ENCODE results near the gene MSANTD3. TPM values are rescaled to one million over a fixed set of nuclear protein-coding genes. Genes with fewer than 3 reads are reported as not detected.
"Not testable (repeated sequence)": the region's sequence is repeated elsewhere in the genome, so short reads cannot be mapped to it uniquely, and the experiment has no call there.

The MSANTD3 gene, protein sequence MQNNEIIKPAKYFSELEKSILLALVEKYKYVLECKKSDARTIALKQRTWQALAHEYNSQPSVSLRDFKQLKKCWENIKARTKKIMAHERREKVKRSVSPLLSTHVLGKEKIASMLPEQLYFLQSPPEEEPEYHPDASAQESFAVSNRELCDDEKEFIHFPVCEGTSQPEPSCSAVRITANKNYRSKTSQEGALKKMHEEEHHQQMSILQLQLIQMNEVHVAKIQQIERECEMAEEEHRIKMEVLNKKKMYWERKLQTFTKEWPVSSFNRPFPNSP
- 10 to 100 TPM; 16.3 to 18.3 TPM for total RNA-seq

DNA sequence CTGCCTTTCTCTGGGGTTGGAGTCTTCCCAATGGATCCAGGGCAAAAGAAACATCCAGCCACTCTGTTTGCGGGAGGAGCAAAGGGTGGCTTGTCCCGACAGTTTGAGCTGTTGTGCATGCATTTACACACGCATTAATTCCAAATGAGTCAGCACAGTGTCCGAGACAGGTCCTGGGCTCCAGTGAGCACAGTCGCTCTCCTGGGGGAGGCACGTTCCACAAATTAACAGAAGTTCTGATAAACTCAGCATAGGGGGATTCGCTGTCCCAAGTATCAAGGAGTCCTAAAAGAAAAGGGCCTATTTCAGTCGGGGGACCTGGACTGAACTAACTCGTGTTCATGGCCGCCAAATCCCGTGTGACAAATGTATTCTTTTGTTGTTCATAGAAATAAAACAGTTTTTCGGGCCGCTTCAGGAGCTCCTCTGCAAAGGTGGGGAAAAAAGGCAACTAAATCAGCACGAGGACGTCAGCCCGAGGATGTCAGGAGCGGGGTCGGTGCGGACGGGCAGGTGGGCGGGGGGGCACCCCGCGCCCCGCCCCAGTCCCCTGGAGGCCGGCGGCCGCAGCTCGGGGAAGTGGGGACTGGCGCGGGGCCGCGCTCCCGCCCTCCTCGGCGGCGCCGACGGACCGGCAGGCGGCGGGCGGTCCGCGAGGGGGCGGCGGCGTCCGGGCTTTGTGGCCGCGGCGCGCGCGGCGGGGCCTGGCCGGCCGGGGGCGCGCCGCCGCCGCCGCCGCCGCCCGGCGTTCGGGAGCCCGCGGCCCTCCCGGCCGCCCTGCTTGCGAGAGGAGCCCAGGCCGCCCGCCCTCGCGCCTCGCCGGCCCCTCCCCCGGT lies at the start of gene MSANTD3:
Gene MSANTD3 (plus strand): TSS at position 614 of the 836 bp plus-strand sequence. CDS start 14,796 bp downstream, outside the sequence.
- DNase-seq = peak; percentile 67
- Mint-ChIP-seq H3K4me1 (ENCODE audit: low read depth) (peaks cover 40% of the 10 kb centered on the region), H3K9me3 (no peaks in the 10 kb centered on the region), H3K27ac (peak within 1 kb of the TSS; percentile 82), H3K36me3 (peaks cover 3% of the 10 kb centered on the region), H3K27me3 (peaks cover 2% of the 10 kb centered on the region), H3K4me3 (peak within 1 kb of the TSS; percentile 79)
- ChIA-PET POLR2A (interaction anchor here (0.9 to 2.0 kb wide), 3 partner anchors 11 to 15 kb away, joined by 3 to 7 read pairs (median 4); no protein-coding TSS in a partner anchor), CTCF (interaction anchor here (0.7 to 6.6 kb wide), 2 partner anchors 10 to 74 kb away, joined by 3 to 48 read pairs; partner anchors contain the start of gene TEX10)
- intact Hi-C loops (cut with micrococcal nuclease) = loop anchor here (1.0 to 10.0 kb wide), 4 partner anchors 15 to 968 kb away; partner anchors contain the start of genes MRPL50, NR4A3, TEX10 and ZNF189

DNA sequence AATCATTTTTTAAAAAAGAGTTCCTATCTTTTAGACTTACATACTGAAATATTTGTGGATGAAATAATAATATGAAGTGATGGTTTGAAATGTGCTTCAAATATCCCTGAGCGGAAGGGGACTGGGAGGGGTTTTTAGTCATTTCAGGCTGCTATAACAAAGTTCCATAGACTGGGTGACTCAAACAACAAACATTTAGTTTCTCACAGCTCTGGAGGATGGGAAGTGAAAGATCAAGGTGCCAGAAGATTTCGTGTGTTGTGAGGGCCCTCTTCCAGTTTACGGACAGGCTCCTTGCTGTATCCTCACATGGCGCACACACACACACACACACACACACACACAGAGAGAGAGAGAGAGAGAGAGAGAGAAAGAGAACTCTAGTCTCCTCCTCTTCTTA lies 47.1 kb upstream of the MSANTD3 start:
- ChIA-PET POLR2A (no interaction called here), CTCF (no interaction called here)
- Mint-ChIP-seq H3K9me3 (peaks cover 9% of the 10 kb centered on the region), H3K4me3 (no peak overlapping the region), H3K4me1 (ENCODE audit: low read depth) (no peaks in the 10 kb centered on the region), H3K27ac (no peak overlapping the region), H3K27me3 (no peaks in the 10 kb centered on the region), H3K36me3 (peaks cover 2% of the 10 kb centered on the region)
- no peak for DNase-seq
- intact Hi-C loops (cut with micrococcal nuclease) = no loop called here

DNA sequence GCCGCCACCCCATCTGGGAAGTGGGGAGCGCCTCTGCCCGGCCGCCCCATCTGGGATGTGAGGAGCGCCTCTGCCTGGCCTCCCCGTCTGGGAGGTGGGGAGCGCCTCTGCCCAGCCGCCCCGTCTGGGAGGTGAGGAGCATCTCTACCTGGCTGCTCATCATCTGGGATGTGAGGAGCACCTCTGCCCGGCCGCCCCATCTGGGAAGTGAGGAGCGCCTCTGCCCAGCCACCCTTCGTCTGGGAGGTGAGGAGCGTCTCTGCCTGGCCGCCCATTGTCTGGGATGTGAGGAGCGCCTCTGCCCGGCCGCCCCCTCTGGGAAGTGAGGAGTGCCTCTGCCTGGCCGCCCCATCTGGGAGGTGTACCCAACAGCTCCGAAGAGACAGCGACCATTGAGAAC lies 34.0 kb upstream of the MSANTD3 start:
- H3K9me3 Mint-ChIP-seq; H3K4me3 Mint-ChIP-seq; CTCF ChIA-PET; DNase-seq; intact Hi-C loops (cut with micrococcal nuclease); H3K27ac Mint-ChIP-seq; H3K4me1 Mint-ChIP-seq (ENCODE audit: low read depth); H3K36me3 Mint-ChIP-seq; H3K27me3 Mint-ChIP-seq; POLR2A ChIA-PET: not testable (repeated sequence)

DNA sequence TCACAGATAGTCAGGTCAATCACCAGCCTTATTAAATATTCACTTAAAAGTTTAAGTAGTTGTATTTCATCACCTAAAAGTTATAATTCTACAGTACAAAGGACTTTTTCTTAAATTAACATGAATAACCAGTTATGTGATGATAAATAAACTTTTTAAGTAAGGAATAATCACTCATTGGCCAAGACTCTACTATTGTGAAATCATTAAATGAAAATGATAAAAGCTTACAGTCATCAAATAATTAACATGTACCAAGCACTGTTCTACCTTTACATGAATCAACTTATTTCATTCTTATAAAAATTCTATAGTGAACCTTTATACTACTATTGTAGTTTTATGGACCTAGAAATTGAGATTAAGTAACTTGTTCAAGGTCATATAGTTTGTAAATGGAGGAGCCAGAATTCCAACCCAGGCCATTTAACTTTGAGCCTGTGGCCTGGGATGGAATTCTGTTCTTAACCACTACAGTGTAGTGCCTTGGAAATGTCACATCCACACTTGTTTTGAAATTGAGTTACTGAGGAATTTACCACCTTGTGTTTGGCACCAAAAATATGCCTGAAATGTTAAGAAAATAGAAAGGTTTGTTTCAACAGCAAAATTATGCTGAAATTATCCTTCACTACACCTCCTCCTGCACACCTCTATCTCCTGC lies 32.8 kb upstream of the MSANTD3 start:
- no peaks in the 10 kb centered on the region for H3K4me1 Mint-ChIP-seq (ENCODE audit: low read depth)
- no peak for DNase-seq
- H3K4me3 Mint-ChIP-seq = no peak overlapping the region
- no peaks in the 10 kb centered on the region for H3K9me3 Mint-ChIP-seq
- ChIA-PET POLR2A (no interaction called here), CTCF (no interaction called here)
- peaks cover 2% of the 10 kb centered on the region for H3K36me3 Mint-ChIP-seq
- intact Hi-C loops (cut with micrococcal nuclease) = no loop called here
- no peaks in the 10 kb centered on the region for H3K27me3 Mint-ChIP-seq
- H3K27ac Mint-ChIP-seq = no peak overlapping the region

DNA sequence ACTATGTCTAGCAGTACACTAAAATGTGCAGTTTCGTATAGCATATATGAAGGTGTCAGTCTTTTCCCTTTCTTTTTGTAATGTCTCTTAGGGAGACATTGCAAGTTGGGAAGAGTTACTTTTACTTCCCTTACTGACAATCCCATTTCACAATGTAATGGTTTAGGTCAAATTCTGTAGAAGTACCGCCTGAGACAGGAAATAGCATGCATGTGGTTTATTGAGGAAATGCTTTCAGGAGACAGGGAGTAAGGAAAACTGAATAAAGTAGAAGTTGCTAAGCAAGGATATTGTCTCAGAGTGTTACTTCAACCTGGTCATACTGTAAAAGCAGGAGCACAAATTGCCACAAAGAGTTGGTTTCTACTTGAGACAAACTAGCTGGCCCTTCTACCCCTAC lies 32.1 kb upstream of the MSANTD3 start:
- Mint-ChIP-seq H3K4me1 (ENCODE audit: low read depth) (no peaks in the 10 kb centered on the region), H3K27me3 (no peaks in the 10 kb centered on the region), H3K27ac (no peak overlapping the region), H3K9me3 (no peaks in the 10 kb centered on the region), H3K36me3 (peaks cover 2% of the 10 kb centered on the region), H3K4me3 (no peak overlapping the region)
- POLR2A ChIA-PET = no interaction called here
- DNase-seq = no peak
- CTCF ChIA-PET = no interaction called here
- intact Hi-C loops (cut with micrococcal nuclease) = no loop called here

DNA sequence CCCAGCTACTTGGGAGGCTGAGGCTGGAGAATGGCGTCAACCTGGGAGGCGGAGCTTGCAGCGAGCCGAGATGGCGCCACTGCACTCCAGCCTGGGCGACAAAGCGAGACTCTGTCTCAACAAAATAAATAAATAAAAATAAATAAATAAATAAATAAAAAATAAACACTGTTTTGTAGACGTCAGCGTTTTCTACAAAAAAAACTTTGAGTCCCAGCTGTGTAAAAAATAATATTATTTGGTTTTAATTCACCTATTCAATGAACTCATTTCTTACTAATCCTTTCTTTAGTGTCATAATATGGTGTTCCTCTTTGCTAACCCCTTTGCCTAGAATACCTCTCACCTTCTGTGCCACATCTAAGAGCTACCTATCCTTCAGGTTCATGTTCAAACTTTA lies 30.2 kb upstream of the MSANTD3 start:
- peaks cover 2% of the 10 kb centered on the region for H3K36me3 Mint-ChIP-seq
- no peaks in the 10 kb centered on the region for H3K4me1 Mint-ChIP-seq (ENCODE audit: low read depth)
- no peak overlapping the region for H3K27ac Mint-ChIP-seq
- no peak overlapping the region for H3K4me3 Mint-ChIP-seq
- H3K9me3 Mint-ChIP-seq = no peaks in the 10 kb centered on the region
- ChIA-PET CTCF (no interaction called here), POLR2A (no interaction called here)
- no peak for DNase-seq
- H3K27me3 Mint-ChIP-seq = no peaks in the 10 kb centered on the region
- intact Hi-C loops (cut with micrococcal nuclease) = no loop called here

DNA sequence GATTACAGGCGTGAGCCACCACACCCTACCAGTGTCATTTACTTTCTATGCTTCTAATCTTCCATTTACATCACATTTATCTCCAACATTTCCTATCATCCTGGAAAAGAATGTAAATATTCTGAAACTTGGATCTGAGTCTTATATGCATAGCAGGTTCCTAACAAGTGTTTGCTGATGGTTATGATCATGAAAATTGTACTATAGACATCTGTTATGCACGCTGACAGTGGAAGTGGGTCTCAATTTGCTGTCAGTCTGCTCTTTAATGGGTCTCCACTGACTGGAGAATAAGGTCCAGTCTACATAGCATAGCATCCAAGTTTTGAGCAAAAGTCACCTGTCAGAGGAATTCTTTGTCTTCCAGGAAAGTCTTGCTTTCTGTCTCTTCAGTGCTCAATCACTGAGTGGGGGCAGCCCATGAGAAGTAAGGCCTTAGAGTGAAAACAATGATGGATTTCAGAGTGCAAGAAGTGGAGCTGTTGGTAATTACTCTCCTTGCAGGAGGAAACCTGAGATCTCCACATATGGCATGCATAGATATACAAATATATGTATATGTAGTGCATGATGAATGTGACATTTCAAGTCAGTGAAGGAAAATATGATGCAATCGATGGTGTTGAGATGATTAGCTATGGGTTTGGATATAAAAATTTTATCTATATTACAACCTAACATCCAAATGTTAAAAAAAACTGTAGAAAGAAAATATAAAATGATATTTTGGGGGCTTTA lies 29.2 kb upstream of the MSANTD3 start:
- POLR2A ChIA-PET = no interaction called here
- Mint-ChIP-seq H3K27me3 (no peaks in the 10 kb centered on the region), H3K4me3 (no peak overlapping the region), H3K9me3 (no peaks in the 10 kb centered on the region), H3K36me3 (peaks cover 2% of the 10 kb centered on the region), H3K27ac (no peak overlapping the region), H3K4me1 (ENCODE audit: low read depth) (no peaks in the 10 kb centered on the region)
- intact Hi-C loops (cut with micrococcal nuclease) = no loop called here
- no peak for DNase-seq
- CTCF ChIA-PET = no interaction called here

DNA sequence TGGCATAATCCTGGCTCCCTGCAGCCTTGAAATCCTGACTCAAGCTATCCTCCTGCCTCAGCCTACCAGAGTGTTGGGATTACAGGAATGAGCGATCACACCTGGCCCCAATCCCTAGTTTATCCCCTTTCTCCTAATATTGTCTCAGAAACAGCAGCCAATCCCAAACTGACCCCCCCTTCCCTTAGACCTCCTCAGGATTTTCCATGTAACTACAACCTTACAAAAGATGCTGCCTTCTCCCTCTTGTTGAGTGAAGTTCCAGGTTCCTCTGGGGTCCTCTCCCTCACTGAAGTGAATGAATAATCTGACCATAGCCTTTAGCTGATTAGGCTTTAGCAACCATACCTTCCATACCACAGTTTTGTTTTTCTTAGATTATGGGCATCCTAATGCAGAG lies 25.9 kb upstream of the MSANTD3 start:
- intact Hi-C loops (cut with micrococcal nuclease) = no loop called here
- Mint-ChIP-seq H3K9me3 (no peaks in the 10 kb centered on the region), H3K27ac (no peak overlapping the region), H3K4me1 (ENCODE audit: low read depth) (no peaks in the 10 kb centered on the region), H3K27me3 (peaks cover 3% of the 10 kb centered on the region), H3K4me3 (no peak overlapping the region), H3K36me3 (no peaks in the 10 kb centered on the region)
- CTCF ChIA-PET = no interaction called here
- POLR2A ChIA-PET = no interaction called here
- no peak for DNase-seq

DNA sequence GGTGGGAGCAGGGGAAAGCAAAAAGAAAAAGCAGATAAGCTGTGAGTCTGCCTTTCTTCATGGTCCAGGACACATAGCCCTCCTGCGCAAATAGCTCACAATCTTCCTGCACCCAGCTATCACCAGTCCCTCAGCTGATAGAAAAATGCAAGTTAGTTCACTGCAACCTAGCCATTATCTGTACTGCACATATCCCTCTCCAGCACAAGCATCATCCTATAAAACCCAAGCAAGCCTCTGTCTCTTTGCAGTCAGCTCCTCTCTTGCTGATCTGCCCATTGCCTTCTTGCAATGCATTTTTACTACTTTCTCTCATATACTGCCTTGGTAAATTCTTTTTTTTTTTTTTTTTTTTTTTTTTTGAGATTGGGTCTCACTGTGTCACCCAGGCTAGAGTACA lies 20.0 kb upstream of the MSANTD3 start:
- peaks cover 14% of the 10 kb centered on the region for H3K27me3 Mint-ChIP-seq
- H3K36me3 Mint-ChIP-seq = no peaks in the 10 kb centered on the region
- peaks cover 10% of the 10 kb centered on the region for H3K4me1 Mint-ChIP-seq (ENCODE audit: low read depth)
- no peaks in the 10 kb centered on the region for H3K9me3 Mint-ChIP-seq
- intact Hi-C loops (cut with micrococcal nuclease) = no loop called here
- H3K4me3 Mint-ChIP-seq = no peak overlapping the region
- CTCF ChIA-PET = no interaction called here
- POLR2A ChIA-PET = no interaction called here
- no peak overlapping the region for H3K27ac Mint-ChIP-seq
- no peak for DNase-seq

DNA sequence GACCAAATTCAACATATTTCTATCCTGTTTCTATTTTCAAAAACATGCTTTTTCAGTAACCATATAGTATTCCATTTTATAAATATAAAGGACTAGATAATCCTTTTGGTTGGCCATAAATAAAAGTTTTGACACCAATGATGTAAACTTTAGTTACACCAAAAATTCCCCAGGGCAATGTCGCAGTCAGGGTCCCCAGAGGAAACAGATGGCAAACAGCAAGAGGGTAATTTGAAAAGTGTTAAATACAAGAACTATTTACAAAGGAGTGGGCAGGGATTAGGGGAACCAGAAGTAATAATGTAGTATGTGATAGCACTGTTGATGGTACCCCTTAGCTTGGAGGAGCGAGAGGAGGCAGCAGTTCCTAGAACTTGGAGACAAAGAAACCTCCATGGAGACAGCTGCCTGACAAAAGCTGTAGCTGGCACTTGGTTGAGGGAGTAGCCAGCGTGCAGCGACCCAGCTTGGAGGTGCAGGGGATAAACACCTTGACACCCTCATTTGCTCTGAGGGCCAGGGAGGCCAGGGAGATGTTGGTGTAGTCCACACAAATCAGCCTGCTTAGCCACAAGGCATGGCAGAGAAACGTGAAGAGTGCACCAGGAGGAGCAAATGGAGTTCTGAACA lies 18.3 kb upstream of the MSANTD3 start:
- Mint-ChIP-seq H3K4me3 (no peak overlapping the region), H3K36me3 (no peaks in the 10 kb centered on the region), H3K27ac (no peak overlapping the region), H3K4me1 (ENCODE audit: low read depth) (peaks cover 11% of the 10 kb centered on the region), H3K27me3 (peaks cover 14% of the 10 kb centered on the region), H3K9me3 (no peaks in the 10 kb centered on the region)
- ChIA-PET POLR2A (no interaction called here), CTCF (no interaction called here)
- no peak for DNase-seq
- intact Hi-C loops (cut with micrococcal nuclease) = no loop called here

DNA sequence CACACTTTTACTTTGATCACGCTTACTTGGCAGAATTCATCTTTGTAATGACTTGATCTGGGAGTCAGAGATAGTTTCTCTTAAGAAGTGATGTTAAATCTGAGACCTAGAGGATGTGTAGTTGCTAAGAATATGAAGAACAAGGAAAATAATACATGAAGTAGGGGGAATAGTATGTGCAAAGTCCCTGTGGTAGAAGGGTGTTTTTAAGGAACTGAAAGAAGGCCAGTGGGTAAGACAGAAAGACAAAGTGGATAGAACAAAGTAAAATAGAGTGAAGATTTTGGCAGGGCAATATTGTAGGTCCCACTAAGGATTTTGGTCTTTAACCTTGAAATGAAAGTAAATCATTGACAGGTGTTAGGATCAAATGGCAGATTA lies 17.8 kb upstream of the MSANTD3 start:
- CTCF ChIA-PET = no interaction called here
- H3K27me3 Mint-ChIP-seq = peaks cover 14% of the 10 kb centered on the region
- H3K36me3 Mint-ChIP-seq = no peaks in the 10 kb centered on the region
- intact Hi-C loops (cut with micrococcal nuclease) = no loop called here
- POLR2A ChIA-PET = no interaction called here
- no peak overlapping the region for H3K27ac Mint-ChIP-seq
- no peak overlapping the region for H3K4me3 Mint-ChIP-seq
- no peaks in the 10 kb centered on the region for H3K9me3 Mint-ChIP-seq
- peaks cover 11% of the 10 kb centered on the region for H3K4me1 Mint-ChIP-seq (ENCODE audit: low read depth)
- DNase-seq = no peak
